ENCODE data around the gene BRI3BP.
A peak's percentile ranks its signal among the peaks of the same experiment; 100 is the strongest.
"Not testable (repeated sequence)": the region's sequence is repeated elsewhere in the genome, so short reads cannot be mapped to it uniquely, and the experiment has no call there.

The BRI3BP gene

DNA sequence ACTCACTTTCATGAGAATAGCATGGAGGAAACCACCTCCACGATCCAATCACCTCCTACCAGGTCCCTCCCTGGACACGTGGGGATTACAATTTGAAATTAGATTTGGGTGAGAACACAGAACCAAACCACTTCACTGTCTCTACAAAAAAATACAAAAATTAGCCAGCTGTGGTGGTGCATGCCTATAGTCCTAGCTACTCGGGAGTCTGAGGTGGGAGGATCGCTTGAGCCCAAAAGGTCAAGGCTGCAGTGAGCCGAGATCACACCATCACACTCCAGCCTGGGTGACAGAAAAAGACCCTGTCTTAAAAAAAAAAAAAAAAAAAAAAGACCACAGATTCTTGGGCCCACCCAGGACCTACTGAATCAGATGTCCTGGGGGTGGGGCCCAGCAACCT is 28.3 kb downstream of the BRI3BP start:
- DNase-seq (ENCODE audit: low spot score), result no peak

GRCh38 chr12:125023065-125023464 is 29.6 kb downstream of the BRI3BP start:
- no peak for DNase-seq (ENCODE audit: low spot score)

- DNase-seq (ENCODE audit: low spot score), result no peak
Observed at GRCh38 chr12:125024949-125025563, 31.6 kb downstream of the BRI3BP start.

GRCh38 chr12:125025606-125026235 is 32.3 kb downstream of the BRI3BP start:
- no peak for DNase-seq (ENCODE audit: low spot score)

DNA sequence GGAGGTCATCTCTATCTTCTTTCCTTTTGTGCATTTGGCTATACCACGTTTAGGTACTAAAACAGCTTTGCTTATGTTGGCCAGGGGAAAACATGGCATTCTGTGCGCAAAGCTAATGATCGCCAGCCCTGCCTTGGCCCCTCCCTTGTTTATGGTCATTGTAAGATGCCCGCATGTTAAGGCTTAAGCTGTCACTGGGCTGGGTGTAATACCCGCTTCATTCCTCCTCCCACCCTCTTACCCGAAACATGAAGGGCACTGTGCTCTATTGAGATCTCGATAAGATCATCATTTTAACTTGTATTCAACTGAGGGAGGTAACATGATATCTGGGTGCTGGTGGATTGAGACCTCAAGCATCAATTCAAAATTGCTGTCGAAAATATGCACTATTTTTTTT is 34.7 kb downstream of the BRI3BP start:
- DNase-seq (ENCODE audit: low spot score), result no peak

DNA sequence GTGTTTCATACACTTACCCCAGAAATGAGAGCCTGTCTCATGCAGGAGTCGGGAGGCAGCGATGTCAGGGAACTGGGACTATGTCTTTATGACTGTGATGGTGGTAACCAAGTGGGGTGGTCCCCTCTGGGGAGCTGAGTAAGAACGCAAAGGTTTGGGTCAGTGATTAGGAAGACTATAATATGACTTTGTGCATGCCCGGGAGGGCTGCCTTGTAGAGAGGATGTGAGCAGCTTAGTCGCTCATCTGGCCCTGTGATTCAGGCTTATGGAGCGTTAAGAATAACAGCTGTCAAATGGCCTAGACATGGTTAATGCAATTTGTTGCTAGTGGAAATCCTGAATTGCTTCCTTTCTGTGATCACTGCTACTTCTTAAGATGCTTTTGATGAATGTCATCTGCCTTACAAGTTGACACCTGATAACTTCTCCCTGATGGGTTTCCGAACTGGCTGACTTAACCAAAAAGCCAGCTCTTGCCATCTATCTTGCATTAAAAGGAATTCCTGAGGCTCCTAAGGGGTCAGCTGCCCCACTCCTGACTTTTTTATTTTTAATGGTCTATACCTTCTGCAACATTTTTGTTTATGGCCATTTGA is 36.4 kb downstream of the BRI3BP start:
- DNase-seq (ENCODE audit: low spot score), result peak; percentile 61

DNA sequence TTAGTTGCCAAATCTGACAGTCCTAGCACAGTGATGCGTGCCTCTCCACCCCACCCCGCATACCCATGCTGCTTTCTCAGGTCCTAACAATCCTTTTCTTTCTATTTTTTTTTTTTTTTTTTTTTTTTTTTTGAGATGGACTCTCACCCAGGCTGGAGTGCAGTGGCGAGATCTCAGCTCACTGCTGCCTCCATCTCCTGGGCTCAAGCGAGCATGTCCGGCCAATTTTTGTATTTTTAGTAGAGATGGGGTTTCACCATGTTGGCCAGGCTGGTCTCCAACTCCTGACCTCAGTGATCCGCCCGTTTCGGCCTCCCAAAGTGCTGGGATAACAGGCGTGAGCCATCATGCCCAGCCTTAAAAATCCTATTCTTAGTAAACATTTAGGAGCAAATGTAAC is 38.0 kb downstream of the BRI3BP start:
- not testable (repeated sequence) for DNase-seq (ENCODE audit: low spot score)

- no peak for DNase-seq (ENCODE audit: low spot score)
Observed at GRCh38 chr12:125032466-125033152, 39.2 kb downstream of the BRI3BP start.

DNA sequence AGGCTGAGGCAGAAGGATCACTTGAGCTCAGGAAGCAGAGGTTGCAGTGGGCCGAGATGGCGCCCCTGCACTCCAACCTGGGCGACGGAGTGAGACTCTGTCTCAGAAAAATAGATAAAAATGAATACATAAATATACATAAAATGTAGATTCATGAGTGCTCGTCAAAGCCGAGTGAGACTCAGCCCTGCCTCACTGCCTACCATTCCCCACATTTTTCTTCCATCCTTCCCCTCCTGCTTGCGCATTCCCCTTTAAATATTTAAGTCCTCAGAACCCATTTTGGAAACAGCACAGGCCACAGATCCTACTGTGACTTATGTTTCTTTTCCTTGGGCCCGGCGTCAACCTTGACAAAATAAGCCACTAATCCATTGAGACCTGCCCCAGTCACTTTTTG is 39.8 kb downstream of the BRI3BP start:
- no peak for DNase-seq (ENCODE audit: low spot score)

DNA sequence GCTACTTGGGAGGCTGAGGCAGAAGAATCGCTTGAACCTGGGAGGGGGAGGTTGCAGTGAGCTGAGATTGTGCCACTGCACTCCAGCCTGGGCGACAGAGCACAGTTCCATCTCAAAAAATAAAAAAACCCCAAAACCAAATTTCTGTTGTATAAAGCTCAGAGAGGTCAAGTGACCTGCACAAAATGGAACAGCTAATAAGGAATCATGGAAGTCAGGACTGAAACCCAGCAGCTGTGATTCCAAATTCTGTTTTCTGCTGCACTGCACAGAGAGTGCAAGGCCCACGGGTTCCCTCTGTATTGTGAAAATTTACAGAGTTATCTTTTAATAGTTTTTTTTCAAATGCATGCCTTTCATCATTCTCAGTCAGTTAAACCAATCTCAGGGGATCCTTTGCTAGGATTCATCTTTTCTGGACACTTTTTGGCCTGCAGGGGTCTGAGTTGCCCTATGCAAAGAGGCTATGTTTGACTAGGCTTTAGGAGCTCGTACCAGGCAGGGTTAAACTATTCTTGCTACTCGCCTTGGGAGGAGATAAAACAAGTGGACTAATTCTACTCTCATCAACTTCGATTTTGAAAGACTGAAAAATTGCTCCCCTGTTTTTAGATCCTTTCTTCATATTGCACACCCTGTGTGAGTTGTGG is 45.7 kb downstream of the BRI3BP start:
- no peak for DNase-seq (ENCODE audit: low spot score)

- no peak for DNase-seq (ENCODE audit: low spot score)
Observed at GRCh38 chr12:125049093-125049458, 55.6 kb downstream of the BRI3BP start.

GRCh38 chr12:125050446-125050845 is 57.0 kb downstream of the BRI3BP start:
- no peak for DNase-seq (ENCODE audit: low spot score)

GRCh38 chr12:125050868-125051267 is 57.4 kb downstream of the BRI3BP start:
- no peak for DNase-seq (ENCODE audit: low spot score)

DNA sequence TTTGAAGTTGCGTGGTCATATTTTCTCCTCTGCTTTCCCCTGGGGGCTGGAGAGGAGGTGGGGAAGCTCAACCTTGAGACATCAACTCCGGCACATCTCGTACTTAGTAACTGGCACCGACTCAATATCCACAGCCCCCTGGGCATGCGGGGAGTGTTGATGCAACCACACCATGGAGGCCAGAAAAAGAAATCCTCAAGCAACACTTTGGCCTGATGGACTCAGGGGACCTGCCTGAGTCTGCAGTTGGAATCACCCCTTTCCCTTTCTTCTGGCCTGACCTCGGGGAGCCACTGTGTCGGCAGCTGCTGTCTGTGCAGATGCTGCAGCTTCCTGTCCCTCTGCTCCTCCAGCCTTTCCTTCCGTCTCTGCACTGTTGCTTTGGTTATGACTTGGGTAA is 60.4 kb downstream of the BRI3BP start:
- DNase-seq (ENCODE audit: low spot score), result no peak

DNA sequence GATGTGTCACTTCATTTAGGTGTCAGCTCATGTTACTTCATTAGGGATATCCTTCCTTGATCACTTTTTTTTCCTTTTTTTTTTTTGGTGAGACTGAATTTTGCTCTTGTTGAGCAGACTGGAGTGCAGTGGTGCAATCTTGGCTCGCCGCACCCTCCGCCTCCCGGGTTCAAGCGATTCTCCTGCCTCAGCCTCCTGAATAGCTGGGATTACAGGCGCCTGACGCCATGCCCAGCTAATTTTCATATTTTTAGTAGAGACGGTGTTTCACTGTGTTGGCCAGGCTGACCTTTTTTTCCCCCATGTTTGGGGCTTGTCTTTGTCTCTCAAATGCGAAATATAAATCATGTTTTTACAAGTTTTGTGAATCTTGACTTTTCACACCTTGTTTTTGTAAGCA is 62.1 kb downstream of the BRI3BP start:
- no peak for DNase-seq (ENCODE audit: low spot score)

DNA sequence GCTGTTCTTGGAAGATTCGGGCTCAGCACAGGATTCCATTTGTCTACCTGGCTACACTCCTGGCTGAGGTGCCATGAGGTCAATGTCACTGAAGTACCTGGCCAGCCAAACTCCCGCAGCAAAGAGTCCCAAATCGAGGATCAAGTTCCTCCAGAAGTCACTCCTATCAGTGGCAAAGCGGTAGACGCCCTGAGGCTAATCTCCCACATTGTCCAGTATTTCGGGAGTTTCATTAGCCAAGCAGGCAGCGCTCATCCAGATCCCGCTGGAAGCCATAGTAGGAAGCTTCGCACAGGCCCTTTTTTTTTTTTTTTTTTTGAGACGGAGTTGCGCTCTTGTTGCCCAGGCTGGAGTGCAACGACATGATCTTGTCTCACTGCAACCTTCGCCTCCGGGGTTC is 62.9 kb downstream of the BRI3BP start:
- DNase-seq (ENCODE audit: low spot score), result no peak

- DNase-seq (ENCODE audit: low spot score), result no peak
Observed at GRCh38 chr12:125057708-125058107, 64.3 kb downstream of the BRI3BP start.

DNA sequence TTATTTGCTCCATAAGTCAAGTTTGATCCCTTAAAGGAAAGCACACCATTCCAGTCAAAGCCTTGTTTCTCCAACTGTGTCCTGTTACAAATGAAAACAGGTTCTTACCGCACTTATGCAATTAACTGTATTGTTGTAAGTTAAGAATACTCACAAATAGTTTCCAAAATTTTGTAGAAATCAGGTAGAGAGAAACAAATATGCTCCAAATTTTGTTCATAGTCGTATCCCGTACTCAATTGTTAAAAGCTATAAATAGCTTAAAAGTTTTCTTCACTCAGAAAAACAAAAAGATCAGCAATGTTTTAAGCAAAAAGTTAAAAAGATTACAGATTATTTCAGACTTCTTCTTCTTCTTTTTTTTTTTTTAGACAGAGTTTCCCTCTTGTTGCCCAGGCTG is 67.8 kb downstream of the BRI3BP start:
- no peak for DNase-seq (ENCODE audit: low spot score)

DNA sequence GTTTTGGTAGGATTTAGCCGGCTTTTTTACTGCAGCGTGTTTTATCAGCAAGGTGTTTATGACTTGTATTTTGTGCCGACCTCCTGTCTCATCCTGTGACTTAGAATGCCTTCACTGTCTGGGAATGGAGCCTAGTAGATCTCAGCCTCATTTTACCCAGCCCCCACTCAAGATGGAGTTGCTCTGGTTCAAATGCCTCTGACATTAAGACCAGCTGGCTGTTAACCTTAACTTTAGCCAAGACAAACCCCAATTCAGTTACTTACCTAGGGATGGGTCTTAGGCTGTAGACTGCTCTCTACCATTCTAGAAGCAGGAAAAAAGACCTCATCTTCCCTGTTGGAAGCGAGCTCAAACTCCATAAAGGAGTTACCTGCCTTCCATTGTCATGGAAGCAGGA is 70.1 kb downstream of the BRI3BP start:
- not testable (repeated sequence) for DNase-seq (ENCODE audit: low spot score)

DNA sequence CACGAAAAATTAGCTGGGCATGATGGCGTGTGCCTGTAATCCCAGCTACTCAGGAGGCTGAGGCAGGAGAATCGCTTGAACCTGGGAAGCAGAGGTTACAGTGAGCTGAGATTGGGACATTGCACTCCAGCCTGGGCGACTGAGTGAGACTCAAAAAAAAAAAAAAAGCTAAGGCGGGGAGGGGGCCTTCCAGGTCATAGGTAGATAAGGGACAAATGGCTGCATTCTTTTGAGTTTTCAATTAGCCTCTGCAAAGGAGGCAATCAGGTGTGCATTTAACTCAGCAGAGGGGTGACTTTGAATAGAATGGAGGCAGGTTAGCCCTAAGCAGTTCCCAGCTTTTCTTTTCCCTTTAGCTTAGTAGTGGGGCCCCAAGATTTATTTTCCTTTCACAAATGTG is 71.0 kb downstream of the BRI3BP start:
- DNase-seq (ENCODE audit: low spot score), result no peak

DNA sequence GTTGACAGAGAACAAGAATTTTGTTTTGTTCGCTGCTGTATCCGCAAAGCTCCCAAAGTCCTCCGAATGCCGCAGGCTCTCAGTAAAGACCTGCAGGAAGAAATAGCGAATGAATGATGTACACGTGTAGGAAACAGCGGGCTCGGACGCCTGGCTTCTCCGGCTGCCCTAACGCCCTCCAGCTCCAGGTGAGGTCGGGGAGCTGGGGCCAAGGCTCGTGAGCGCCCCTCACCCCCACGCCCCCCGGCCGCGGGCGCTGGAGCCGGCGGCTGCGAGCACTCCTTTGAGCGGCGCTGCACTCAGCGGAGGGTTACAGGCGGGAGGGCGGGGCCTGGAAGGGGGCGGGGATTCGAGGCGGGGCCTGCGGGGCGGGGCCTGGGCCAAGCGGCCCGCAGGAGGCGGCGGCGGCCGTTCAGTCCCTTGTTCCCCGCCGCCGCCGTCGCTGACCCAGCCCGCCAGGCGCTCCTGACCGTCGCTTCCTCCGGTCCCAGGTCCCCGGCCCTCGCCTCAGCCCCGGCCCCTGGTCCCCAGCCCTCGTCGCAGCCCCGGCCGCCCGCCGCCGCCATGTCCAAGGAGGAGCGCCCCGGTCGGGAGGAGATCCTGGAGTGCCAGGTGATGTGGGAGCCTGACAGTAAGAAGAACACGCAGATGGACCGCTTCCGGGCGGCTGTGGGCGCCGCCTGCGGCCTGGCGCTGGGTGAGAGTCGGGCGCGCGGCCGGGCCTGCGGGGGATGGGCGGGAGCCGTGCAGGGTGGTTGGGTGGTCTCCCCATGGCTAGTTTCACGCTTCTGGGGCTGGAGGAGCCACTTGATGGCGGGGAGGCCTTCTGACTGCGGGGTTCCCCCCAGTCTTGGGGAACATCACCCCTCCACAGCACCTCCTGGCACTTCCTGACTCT is 71.8 kb downstream of the BRI3BP start, which contains the start of gene AACS:
AACS (plus strand) TSS at position 415 of the 898 bp plus-strand sequence; CDS start at position 565, 150 bp downstream.
- peak; percentile 78 for DNase-seq (ENCODE audit: low spot score)
